HCT116 (cell line): Measurements from ENCODE around the gene SHC4.

Experiments used
- POLR2A ChIP-seq: IDR thresholded peaks from 2 replicates; pipeline ENCODE4 v1.7.0; 2011; ENCODE audit warnings: borderline replicate concordance; ENCODE audit not compliant: insufficient read depth, insufficient read length; ENCODE audit errors: extremely low read depth
- SP1 ChIP-seq: IDR thresholded peaks from 2 replicates; pipeline ENCODE4 v1.6.1; 2012; ENCODE audit warnings: low read depth
- ZBTB33 ChIP-seq: IDR thresholded peaks from 2 replicates; pipeline ENCODE4 v1.6.1; 2011; ENCODE audit warnings: mild to moderate bottlenecking, low read length, moderate library complexity; ENCODE audit not compliant: insufficient replicate concordance; ENCODE audit errors: extremely low read depth

- TF ChIP-seq ZBTB33 (no peak), POLR2A (no peak), SP1 (no peak)
Measured at GRCh38 chr15:48968066-48968465, 4.3 kb upstream of the SHC4 start.
